Thyroid gland (tissue), 4 donors: ENCODE data around the gene EMP2. TPM values are rescaled to one million over a fixed set of nuclear protein-coding genes. Genes with fewer than 3 reads are reported as not detected.

Source experiments
- DNase-seq, 2 donors: peaks; one replicate each; pipeline ENCODE4 v3.0.0-alpha.2; 2019
- H3K27ac ChIP-seq, 3 donors: fragments of 200-600 bp; sonication (generic); 1 replicate in 2 of 3; 2 replicates in 1 of 3; pipeline ENCODE4 v1.5.1; 2016 to 2019; ENCODE audit warnings: mild to moderate bottlenecking in 1 of 3, moderate library complexity in 1 of 3
- H3K27me3 ChIP-seq: fragments of 200-600 bp; sonication (generic); one replicate; pipeline ENCODE4 v1.5.1; 2019
- H3K36me3 ChIP-seq, 2 donors: fragments of 200-600 bp; sonication (generic); one replicate each; pipeline ENCODE4 v1.5.1; 2016 to 2019
- H3K4me1 ChIP-seq, 2 donors: fragments of 200-600 bp; sonication (generic); one replicate each; pipeline ENCODE4 v1.5.1; 2017 to 2019
- H3K4me3 ChIP-seq, 3 donors: fragments of 200-600 bp; sonication (generic); replicated peaks in 1 of 3; 1 replicate in 2 of 3; 2 replicates in 1 of 3; pipeline ENCODE4 v1.5.1; 2016; ENCODE audit warnings: mild to moderate bottlenecking in 1 of 3
- H3K9me3 ChIP-seq: fragments of 200-600 bp; sonication (generic); one replicate; pipeline ENCODE4 v1.5.1; 2017
- POLR2A ChIP-seq, 2 donors: fragments of 450-650 bp; IDR thresholded peaks; one replicate each; pipeline ENCODE4 v1.6.1; 2017; ENCODE audit warnings: antibody characterized with exemption in 2 of 2, mild to moderate bottlenecking in 2 of 2, moderate library complexity in 1 of 2
- WGBS, 2 donors: methylation state at CpG; one replicate each; pipeline ENCODE4 v1.1.5; 2017; 5-methylcytosine and 5-hydroxymethylcytosine counted together
- intact Hi-C: fragments of 100-400 bp; cut with DNase I; formaldehyde crosslinking; loops from one replicate; pipeline ENCODE4 v1.15.1; 2023
- total RNA-seq, 4 donors: library from RNA; depleted of rRNA; stranded (reverse); fragments of >200 nt; gene quantifications; one replicate each; pipeline ENCODE4 v1.2.3, GENCODE V29; 2016
- TF ChIP-seq, protein P1 (sequence below), 6 experiments: fragments of 200-600 bp in 3 of 6; fragments of 450-650 bp in 3 of 6; sonication (generic) in 3 of 6; IDR thresholded peaks; one replicate each; pipeline ENCODE4 v1.5.1; 2016 to 2019; ENCODE audit warnings: antibody characterized with exemption in 6 of 6, mild to moderate bottlenecking in 2 of 6, inconsistent platforms in 1 of 6, moderate library complexity in 1 of 6

EMP2 gene
- total RNA-seq, 4 donors from 2014 or later = 17.9 to 37.5 (median 23.1) TPM

DNA sequence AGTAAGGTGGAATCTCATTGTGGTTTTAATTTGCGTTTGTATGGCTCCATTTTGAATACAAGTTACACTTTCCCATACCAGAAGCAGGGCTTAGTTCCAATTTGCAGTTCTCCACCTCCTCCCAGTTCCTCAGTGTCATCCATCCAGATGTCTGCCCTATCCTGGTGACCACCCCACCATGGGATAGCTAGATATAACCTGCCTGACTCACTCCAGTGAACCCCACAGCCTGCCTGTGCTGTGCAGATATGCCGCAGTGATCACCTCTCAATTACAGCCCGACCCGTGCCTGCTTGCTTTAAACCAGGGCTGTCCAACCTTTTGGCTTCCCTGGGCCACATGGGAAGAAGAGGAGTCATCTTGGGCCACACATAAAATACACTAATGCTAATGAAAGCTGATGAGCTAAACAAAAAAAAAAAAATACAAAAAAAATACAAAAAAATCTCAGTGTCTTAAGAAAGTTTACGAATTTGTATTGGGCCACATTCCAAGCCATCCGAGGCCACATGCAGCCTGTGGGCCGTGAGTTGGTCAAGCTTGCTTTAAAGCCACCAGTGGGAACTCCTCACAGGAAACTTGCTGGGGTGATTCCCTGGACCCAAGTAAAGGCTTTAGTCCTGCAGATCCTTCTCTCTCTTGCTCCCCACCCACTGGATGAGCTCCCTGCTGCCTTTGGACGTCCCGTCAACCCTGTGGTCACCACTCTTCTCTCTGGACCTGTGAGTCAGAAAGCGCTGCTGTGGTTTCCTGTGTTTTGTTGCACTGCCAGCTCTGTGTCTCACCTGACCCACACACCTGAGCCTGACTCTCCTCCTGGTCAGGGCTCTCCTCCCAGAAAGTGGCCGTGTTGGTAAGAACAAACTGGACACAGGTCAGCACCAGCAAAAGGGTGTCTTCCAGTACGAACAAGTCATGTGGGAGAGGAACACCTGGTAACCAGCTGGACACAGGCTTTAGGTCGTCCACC, 83.0 kb downstream of the EMP2 start:
- no peaks in the 10 kb centered on the region for H3K27me3 ChIP-seq
- no peak for DNase-seq
- intact Hi-C loops = no loop called here
- H3K36me3 ChIP-seq = no peaks in the 10 kb centered on the region
- TF ChIP-seq, protein P1, sequence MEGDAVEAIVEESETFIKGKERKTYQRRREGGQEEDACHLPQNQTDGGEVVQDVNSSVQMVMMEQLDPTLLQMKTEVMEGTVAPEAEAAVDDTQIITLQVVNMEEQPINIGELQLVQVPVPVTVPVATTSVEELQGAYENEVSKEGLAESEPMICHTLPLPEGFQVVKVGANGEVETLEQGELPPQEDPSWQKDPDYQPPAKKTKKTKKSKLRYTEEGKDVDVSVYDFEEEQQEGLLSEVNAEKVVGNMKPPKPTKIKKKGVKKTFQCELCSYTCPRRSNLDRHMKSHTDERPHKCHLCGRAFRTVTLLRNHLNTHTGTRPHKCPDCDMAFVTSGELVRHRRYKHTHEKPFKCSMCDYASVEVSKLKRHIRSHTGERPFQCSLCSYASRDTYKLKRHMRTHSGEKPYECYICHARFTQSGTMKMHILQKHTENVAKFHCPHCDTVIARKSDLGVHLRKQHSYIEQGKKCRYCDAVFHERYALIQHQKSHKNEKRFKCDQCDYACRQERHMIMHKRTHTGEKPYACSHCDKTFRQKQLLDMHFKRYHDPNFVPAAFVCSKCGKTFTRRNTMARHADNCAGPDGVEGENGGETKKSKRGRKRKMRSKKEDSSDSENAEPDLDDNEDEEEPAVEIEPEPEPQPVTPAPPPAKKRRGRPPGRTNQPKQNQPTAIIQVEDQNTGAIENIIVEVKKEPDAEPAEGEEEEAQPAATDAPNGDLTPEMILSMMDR (IDR thresholded peaks at IDR 0.05) = no peak
- no peak for TF ChIP-seq POLR2A (IDR thresholded peaks at IDR 0.05)
- WGBS, 2 donors = 90 to 91% methylated on average over 13 of the region's 13 CpGs
- H3K4me3 ChIP-seq = no peak overlapping the region
- no peak overlapping the region for H3K27ac ChIP-seq
- H3K9me3 ChIP-seq = no peaks in the 10 kb centered on the region
- no peaks in the 10 kb centered on the region for H3K4me1 ChIP-seq

DNA sequence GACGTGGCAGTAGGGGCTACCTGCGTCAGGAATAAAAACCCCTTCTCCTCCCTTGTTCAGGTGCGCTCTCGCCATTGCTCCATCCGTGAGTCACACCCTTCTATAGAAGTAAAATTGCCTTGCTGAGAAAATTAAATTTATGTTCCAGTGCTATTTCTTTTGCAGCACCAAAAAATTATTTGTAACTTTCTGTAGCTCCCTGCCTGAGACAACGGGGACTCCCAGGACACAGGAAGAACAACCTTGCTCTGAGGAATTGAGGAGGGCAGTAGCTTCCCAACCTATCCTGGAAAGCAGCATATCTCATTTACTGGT, 85.4 kb downstream of the EMP2 start:
- TF ChIP-seq, protein P1 (IDR thresholded peaks at IDR 0.05) = no peak
- TF ChIP-seq POLR2A (IDR thresholded peaks at IDR 0.05) = no peak
- Histone ChIP-seq H3K4me1 (no peaks in the 10 kb centered on the region), H3K36me3 (no peaks in the 10 kb centered on the region), H3K4me3 (no peak overlapping the region), H3K27ac (no peak overlapping the region), H3K9me3 (no peaks in the 10 kb centered on the region), H3K27me3 (no peaks in the 10 kb centered on the region)
- 93 to 97% methylated on average over 6 of the region's 6 CpGs for WGBS, 2 donors
- intact Hi-C loops = no loop called here
- no peak for DNase-seq

DNA sequence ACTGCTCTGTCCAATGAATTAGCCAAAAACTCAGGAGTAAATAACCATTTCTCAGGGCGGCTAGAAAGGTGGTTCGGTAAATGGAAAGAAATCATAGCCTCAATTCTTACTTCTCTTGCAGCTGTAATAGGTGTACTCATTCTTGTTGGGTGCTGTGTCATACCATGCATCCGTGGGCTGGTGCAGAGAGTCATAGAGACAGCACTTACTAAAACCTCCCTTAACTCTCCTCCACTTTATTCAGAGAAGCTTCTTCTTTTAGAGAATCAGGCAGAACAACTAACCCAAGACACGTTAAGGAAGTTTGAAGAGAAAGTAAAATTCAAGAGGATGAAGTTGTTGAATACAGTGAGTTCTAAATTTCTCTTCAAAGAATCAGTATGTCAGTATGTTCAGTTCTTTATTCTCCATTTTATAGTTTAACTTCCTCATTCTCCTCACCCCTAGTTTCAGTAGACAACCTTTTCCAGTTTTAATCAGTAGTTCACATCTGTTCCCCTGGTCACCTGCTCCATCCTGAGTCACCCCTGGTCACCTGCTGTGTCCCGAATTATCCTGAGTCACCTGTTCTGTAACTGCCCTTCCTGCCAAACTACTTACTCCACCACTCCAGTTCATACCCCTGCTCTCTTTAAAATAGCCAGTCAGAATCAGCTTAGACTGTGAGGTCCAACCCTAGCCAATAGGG, 85.9 kb downstream of the EMP2 start:
- Histone ChIP-seq H3K4me3 (no peak overlapping the region), H3K36me3 (no peaks in the 10 kb centered on the region), H3K27me3 (no peaks in the 10 kb centered on the region), H3K9me3 (no peaks in the 10 kb centered on the region), H3K4me1 (no peaks in the 10 kb centered on the region), H3K27ac (no peak overlapping the region)
- intact Hi-C loops = no loop called here
- 81 to 94% methylated on average over 5 of the region's 5 CpGs for WGBS, 2 donors
- TF ChIP-seq, protein P1 (IDR thresholded peaks at IDR 0.05) = no peak
- no peak for TF ChIP-seq POLR2A (IDR thresholded peaks at IDR 0.05)
- no peak for DNase-seq

DNA sequence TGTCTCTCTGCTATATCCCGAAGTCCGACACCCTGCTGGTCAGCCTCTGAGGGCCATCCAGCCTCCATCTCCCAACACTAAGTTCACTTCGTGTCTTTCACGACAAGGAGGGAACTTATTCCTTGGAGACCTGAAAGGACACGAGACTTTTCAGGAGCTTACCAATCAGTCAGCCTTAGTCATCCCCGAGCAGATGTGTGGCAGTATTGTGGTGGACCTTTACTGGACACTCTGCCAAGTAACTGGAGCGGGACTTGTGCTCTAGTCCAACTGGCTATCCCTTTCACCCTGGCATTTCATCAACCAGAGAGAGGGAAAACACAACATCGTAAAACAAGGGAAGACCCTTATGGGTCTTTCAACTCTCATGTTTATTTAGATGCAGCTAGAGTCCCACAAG, 87.1 kb downstream of the EMP2 start:
- TF ChIP-seq, protein P1 (IDR thresholded peaks at IDR 0.05) = no peak
- TF ChIP-seq POLR2A (IDR thresholded peaks at IDR 0.05) = no peak
- Histone ChIP-seq H3K36me3 (no peaks in the 10 kb centered on the region), H3K27ac (no peak overlapping the region), H3K27me3 (no peaks in the 10 kb centered on the region), H3K9me3 (no peaks in the 10 kb centered on the region), H3K4me3 (no peak overlapping the region), H3K4me1 (no peaks in the 10 kb centered on the region)
- 89 to 95% methylated on average over 8 of the region's 8 CpGs for WGBS, 2 donors
- intact Hi-C loops = no loop called here
- no peak for DNase-seq

DNA sequence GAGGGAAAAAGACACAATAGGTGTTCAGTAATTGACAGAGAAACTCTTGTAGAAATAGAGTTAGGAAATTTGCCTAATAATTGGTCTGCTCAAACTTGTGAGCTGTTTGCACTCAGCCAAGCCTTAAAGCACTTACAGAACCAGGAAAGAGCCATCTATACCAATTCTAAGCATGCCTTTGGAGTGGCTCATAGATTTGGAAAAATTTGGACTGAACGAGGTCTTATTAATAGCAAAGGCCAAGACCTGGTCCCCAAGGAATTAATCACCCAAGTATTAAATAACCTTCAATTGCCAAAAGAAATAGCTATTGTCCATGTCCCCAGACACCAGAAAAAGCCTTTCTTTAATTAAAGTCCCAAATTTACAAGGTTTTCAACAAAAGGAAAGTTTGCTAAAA, 90.3 kb downstream of the EMP2 start:
- no peaks in the 10 kb centered on the region for H3K4me1 ChIP-seq
- no peak overlapping the region for H3K27ac ChIP-seq
- DNase-seq = no peak
- TF ChIP-seq, protein P1 (IDR thresholded peaks at IDR 0.05) = no peak
- TF ChIP-seq POLR2A (IDR thresholded peaks at IDR 0.05) = no peak
- WGBS, 2 donors = 42 to 55% methylated on average over 1 of the region's 1 CpG
- no peaks in the 10 kb centered on the region for H3K36me3 ChIP-seq
- no peaks in the 10 kb centered on the region for H3K27me3 ChIP-seq
- intact Hi-C loops = no loop called here
- H3K4me3 ChIP-seq = no peak overlapping the region
- H3K9me3 ChIP-seq = no peaks in the 10 kb centered on the region
